ENCODE data around the gene PTPRT. TPM values are rescaled to one million over a fixed set of nuclear protein-coding genes. Genes with fewer than 3 reads are reported as not detected.

PTPRT gene
- total RNA-seq, 1 experiment from 2014 or later, result not detected

DNA sequence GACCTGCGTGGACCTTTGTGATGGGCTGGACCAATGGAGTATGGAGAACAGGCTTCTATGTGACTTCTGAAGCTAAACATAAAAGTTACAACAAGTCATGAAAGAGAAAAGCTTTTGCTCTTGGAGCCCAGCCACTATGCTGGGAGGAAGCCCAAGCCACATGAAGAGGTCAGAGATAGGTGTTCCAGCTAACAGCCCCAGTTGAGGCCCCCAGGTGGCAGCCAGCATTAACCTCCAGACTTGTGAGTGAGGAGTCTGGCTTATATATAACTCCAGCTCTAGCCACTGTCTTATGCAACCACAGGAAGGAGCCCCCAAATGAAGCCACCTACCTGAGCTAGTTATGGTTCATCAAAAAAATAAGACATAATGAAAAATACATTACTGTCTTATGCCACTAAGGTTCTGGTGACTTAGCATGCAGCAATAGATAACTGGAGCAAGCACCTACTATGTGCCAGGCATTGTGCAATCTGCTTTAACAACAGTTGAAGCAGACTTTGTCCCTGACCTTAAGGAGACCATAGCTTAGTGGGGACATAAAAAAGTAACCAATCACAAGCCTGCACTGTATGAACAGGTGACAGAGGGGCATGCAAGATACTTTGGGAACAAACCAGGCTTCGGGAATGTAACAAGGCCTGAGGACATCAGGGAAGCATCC is 599.6 kb downstream of the PTPRT start:
- Histone ChIP-seq H3K4me1 (ENCODE audit: control insufficient read depth in 1 of 2, insufficient read depth in 2 of 2, low read length in 2 of 2) (no peaks in the 10 kb centered on the region), H3K27me3 (ENCODE audit: insufficient read depth, low read length) (no peaks in the 10 kb centered on the region), H3K36me3 (ENCODE audit: control insufficient read depth in 1 of 2, insufficient read depth in 2 of 2, low read length in 2 of 2) (no peaks in the 10 kb centered on the region), H3K27ac (ENCODE audit: low read depth, low read length) (no peak overlapping the region), H3K4me2 (ENCODE audit: low read length) (no peak overlapping the region), H3K9me3 (ENCODE audit: control insufficient read depth in 1 of 2, insufficient read depth in 1 of 2, low read depth in 1 of 2, low read length in 2 of 2) (peaks cover 13 to 43% of the 10 kb centered on the region in 2 experiments; a peak in 2 of 4 replicates), H3K9ac (ENCODE audit: low read length) (no peak overlapping the region), H4K20me1 (ENCODE audit: insufficient read depth) (no peaks in the 10 kb centered on the region), H3K79me2 (ENCODE audit: insufficient read depth, low read length) (no peaks in the 10 kb centered on the region), H3K9me2 (ENCODE audit: insufficient read depth) (no peaks in the 10 kb centered on the region), H2AFZ (ENCODE audit: low read depth, low read length, poor library complexity, severe bottlenecking) (no peak overlapping the region), H3K4me3 (replicated peaks in 1 of 2; ENCODE audit: low read depth in 1 of 2, low read length in 2 of 2) (no peak overlapping the region)
- ChIA-PET POLR2A (no interaction called here), RAD21 (ENCODE audit: low non-redundant PET in 1 of 2, low total read pairs in 2 of 2, uncharacterized antibody in 2 of 2, unreplicated experiment in 2 of 2) (no interaction called here), CTCF (no interaction called here)
- TF ChIP-seq CEBPB (IDR thresholded peaks at IDR 0.05; ENCODE audit: low read depth), result no peak
- no peak for TF ChIP-seq EZH2phosphoT487 (IDR thresholded peaks at IDR 0.05; ENCODE audit: borderline replicate concordance)
- no peak for TF ChIP-seq SP1 (IDR thresholded peaks at IDR 0.05; ENCODE audit: low read depth)
- TF ChIP-seq ZFX (IDR thresholded peaks at IDR 0.05), result no peak
- intact Hi-C loops (cut with micrococcal nuclease), result no loop called here
- no peak for ATAC-seq
- BruUV-seq (replicated peaks), result no TSS peak
- no peak for DNase-seq (ENCODE audit: low read depth, low spot score)

DNA sequence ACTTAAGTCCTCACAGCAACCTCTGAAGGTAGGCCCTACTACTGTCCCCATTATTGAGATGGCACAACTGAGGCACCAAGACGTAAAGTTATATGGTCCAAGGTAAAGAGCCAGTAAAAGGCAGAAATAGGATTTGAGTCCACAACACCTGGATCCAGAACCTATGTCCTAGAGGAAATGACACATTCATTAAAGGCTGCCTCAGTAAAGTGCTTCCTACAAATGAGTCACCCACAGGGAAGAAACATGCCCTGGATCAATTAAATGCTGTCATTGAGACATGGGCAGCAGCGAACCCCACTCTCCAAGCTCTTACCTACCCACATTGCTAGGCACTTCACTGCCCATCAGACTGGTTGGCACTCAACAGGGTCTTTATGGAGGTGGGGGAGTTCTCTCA is 600.9 kb downstream of the PTPRT start:
- Histone ChIP-seq H3K4me1 (ENCODE audit: control insufficient read depth in 1 of 2, insufficient read depth in 2 of 2, low read length in 2 of 2) (no peaks in the 10 kb centered on the region), H3K9me3 (ENCODE audit: control insufficient read depth in 1 of 2, insufficient read depth in 1 of 2, low read depth in 1 of 2, low read length in 2 of 2) (peaks cover 24 to 39% of the 10 kb centered on the region in 2 experiments; a peak in 2 of 4 replicates), H3K79me2 (ENCODE audit: insufficient read depth, low read length) (no peaks in the 10 kb centered on the region), H2AFZ (ENCODE audit: low read depth, low read length, poor library complexity, severe bottlenecking) (no peak overlapping the region), H3K27ac (ENCODE audit: low read depth, low read length) (no peak overlapping the region), H3K9ac (ENCODE audit: low read length) (no peak overlapping the region), H3K36me3 (ENCODE audit: control insufficient read depth in 1 of 2, insufficient read depth in 2 of 2, low read length in 2 of 2) (no peaks in the 10 kb centered on the region), H3K4me2 (ENCODE audit: low read length) (no peak overlapping the region), H4K20me1 (ENCODE audit: insufficient read depth) (no peaks in the 10 kb centered on the region), H3K27me3 (ENCODE audit: insufficient read depth, low read length) (no peaks in the 10 kb centered on the region), H3K4me3 (replicated peaks in 1 of 2; ENCODE audit: low read depth in 1 of 2, low read length in 2 of 2) (no peak overlapping the region), H3K9me2 (ENCODE audit: insufficient read depth) (no peaks in the 10 kb centered on the region)
- ChIA-PET CTCF (no interaction called here), RAD21 (ENCODE audit: low non-redundant PET in 1 of 2, low total read pairs in 2 of 2, uncharacterized antibody in 2 of 2, unreplicated experiment in 2 of 2) (no interaction called here), POLR2A (no interaction called here)
- no TSS peak for BruUV-seq (replicated peaks)
- intact Hi-C loops (cut with micrococcal nuclease), result no loop called here
- TF ChIP-seq ZNF274 (IDR thresholded peaks at IDR 0.05; ENCODE audit: low read depth, low read length), result no peak
- TF ChIP-seq YY1 (IDR thresholded peaks at IDR 0.05; ENCODE audit: extremely low read depth, insufficient replicate concordance, low read depth, low read length), result no peak
- TF ChIP-seq RAD21 (IDR thresholded peaks at IDR 0.05; ENCODE audit: low read depth), result no peak
- no peak for TF ChIP-seq CEBPB (IDR thresholded peaks at IDR 0.05; ENCODE audit: low read depth)
- no peak for TF ChIP-seq POLR2AphosphoS5 (IDR thresholded peaks at IDR 0.05; ENCODE audit: low read depth, low read length)
- ATAC-seq (no peak), DNase-seq (ENCODE audit: low read depth, low spot score) (no peak)

Data from HCT116 (cell line).